ENCODE measurements around the gene MGLL. TPM values are rescaled to one million over a fixed set of nuclear protein-coding genes. Genes with fewer than 3 reads are reported as not detected.

MGLL gene
- total and polyA plus RNA-seq, 4 experiments from 2014 or later: 0.77 to 4.8 (median 2.3) TPM

GRCh38 chr3:127817406-127817841, 4.9 kb downstream of the MGLL start:
- H3K4me3 ChIP-seq (ENCODE audit: low read length in 2 of 2): no peak overlapping the region
- CTCF ChIA-PET (ENCODE audit: partially characterized antibody): no interaction called here
- H3K4me1 ChIP-seq (ENCODE audit: insufficient read depth, low read length): peaks cover 3% of the 10 kb centered on the region
- no peaks in the 10 kb centered on the region for H3K9me3 ChIP-seq (ENCODE audit: control insufficient read depth in 1 of 2, low read length in 2 of 2)
- H3K27me3 ChIP-seq (ENCODE audit: insufficient read depth, low read length): peaks cover 10% of the 10 kb centered on the region
- no peaks in the 10 kb centered on the region for H3K36me3 Mint-ChIP-seq
- intact Hi-C loops (cut with micrococcal nuclease): no loop called here
- H3K36me3 ChIP-seq (ENCODE audit: insufficient read depth, low read length): no peaks in the 10 kb centered on the region
- POLR2A ChIA-PET (ENCODE audit: partially characterized antibody): no interaction called here
- H3K4me1 Mint-ChIP-seq: peaks cover 0 to 8% (median 4%) of the 10 kb centered on the region in 4 donors
- no peak overlapping the region for H3K4me3 Mint-ChIP-seq
- DNase-seq: no peak
- H3K27me3 Mint-ChIP-seq: peaks cover 23 to 39% of the 10 kb centered on the region in 2 donors
- H3K9me3 Mint-ChIP-seq: peaks cover 0 to 2% (median 0%) of the 10 kb centered on the region in 8 donors
- H3K27ac Mint-ChIP-seq: no peak overlapping the region
- H3K27ac ChIP-seq (ENCODE audit: low read depth, low read length): no peak overlapping the region

DNA sequence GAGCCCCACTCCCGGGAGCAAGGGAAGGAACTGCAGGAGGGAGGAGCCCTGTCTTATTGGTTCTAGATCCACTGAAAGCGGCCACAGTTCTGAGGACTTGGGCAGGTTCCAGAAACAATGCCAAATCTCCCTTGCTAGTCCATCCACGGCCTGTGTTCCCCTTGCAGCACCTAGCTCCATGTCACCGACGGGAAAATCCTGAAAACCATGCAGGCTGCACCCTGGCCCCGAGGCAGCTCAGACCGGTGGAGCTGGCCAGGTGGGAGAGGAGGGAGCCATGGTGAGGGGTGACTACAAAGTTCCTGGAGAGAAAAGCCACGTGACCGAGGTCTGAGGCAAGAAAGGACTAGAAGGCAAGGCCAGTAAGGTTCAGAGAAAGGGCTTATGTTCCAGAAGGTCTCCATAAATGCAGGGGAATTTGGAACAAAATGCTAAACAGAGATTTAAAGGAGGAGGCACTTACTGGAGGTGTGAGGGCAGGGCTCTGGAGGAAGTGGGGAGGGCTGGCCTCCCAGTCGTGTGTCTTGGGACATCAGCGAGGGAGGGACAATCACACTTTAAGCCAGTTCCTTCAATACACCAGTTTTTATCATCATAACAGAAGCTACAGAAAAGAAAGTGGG, 5.4 kb downstream of the MGLL start:
- peaks cover under 1% of the 10 kb centered on the region for H3K4me1 ChIP-seq (ENCODE audit: insufficient read depth, low read length)
- intact Hi-C loops (cut with micrococcal nuclease): no loop called here
- no peak for DNase-seq
- peaks cover 0 to 2% (median 0%) of the 10 kb centered on the region in 8 donors for H3K9me3 Mint-ChIP-seq
- no peaks in the 10 kb centered on the region for H3K36me3 ChIP-seq (ENCODE audit: insufficient read depth, low read length)
- no peak overlapping the region for H3K27ac ChIP-seq (ENCODE audit: low read depth, low read length)
- H3K9me3 ChIP-seq (ENCODE audit: control insufficient read depth in 1 of 2, low read length in 2 of 2): no peaks in the 10 kb centered on the region
- H3K27me3 ChIP-seq (ENCODE audit: insufficient read depth, low read length): peaks cover 8% of the 10 kb centered on the region
- CTCF ChIA-PET (ENCODE audit: partially characterized antibody): no interaction called here
- POLR2A ChIA-PET (ENCODE audit: partially characterized antibody): no interaction called here
- peaks cover 21 to 36% of the 10 kb centered on the region in 2 donors for H3K27me3 Mint-ChIP-seq
- no peak overlapping the region for H3K4me3 ChIP-seq (ENCODE audit: low read length in 2 of 2)
- no peaks in the 10 kb centered on the region for H3K36me3 Mint-ChIP-seq
- H3K27ac Mint-ChIP-seq: no peak overlapping the region
- H3K4me1 Mint-ChIP-seq: peaks cover 0 to 4% (median 1%) of the 10 kb centered on the region in 4 donors
- H3K4me3 Mint-ChIP-seq: no peak overlapping the region

DNA sequence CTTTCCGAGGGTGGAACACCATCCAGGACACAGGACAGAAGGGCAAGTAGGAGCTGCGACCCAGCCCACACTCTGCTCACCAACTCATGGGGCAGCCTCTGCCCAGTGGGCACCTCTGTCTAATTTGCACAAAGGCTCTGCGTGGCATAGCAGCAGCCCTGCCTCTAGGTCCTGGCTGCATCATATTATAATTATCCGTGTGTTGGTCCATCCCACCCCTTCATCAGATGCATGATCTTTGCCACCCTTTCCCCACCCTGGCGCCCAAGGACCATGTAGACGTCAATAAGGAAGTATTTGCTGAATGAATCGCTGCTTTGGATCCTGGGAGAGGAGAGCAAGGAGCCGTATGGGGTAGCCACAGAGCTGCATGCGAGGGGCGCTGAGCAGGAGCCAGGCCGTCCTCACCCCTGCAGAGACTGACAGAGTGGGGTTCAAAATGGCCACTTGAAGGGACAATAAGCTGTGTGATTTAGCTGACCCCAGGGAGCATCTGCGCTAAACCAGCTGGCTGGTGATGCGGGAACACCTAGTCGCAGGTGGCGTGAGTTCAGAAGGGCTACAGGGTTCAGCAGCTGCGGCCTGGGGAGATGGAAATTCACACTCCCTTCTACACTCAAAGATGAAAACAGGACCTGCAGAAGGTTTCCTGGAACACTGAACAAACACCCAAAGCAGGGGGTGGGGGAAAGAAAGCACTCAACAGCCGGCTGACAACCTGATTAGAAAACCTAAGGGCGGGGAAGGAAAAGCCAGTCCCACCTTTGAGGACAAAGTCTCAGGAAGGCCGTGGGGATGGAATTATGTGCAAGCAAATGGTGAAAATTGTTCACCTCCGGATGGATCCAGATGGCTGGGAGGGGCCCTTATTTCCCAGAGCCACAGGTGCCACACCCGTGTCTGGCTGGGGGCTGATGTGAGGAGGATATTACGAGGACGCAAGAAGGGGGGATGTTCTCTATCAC, 6.4 kb downstream of the MGLL start:
- DNase-seq: no peak
- H3K27me3 Mint-ChIP-seq: peaks cover 20 to 32% of the 10 kb centered on the region in 2 donors
- Histone ChIP-seq H3K4me3 (ENCODE audit: low read length in 2 of 2) (no peak overlapping the region), H3K9me3 (ENCODE audit: control insufficient read depth in 1 of 2, low read length in 2 of 2) (no peaks in the 10 kb centered on the region), H3K27ac (ENCODE audit: low read depth, low read length) (no peak overlapping the region), H3K36me3 (ENCODE audit: insufficient read depth, low read length) (no peaks in the 10 kb centered on the region), H3K27me3 (ENCODE audit: insufficient read depth, low read length) (peaks cover 3% of the 10 kb centered on the region), H3K4me1 (ENCODE audit: insufficient read depth, low read length) (no peaks in the 10 kb centered on the region)
- ChIA-PET CTCF (ENCODE audit: partially characterized antibody) (no interaction called here), POLR2A (ENCODE audit: partially characterized antibody) (no interaction called here)
- peak overlapping the region in 1 of 7 donors; percentile 2 for H3K27ac Mint-ChIP-seq
- no peak overlapping the region for H3K4me3 Mint-ChIP-seq
- no peaks in the 10 kb centered on the region for H3K4me1 Mint-ChIP-seq
- peaks cover 0 to 2% (median 0%) of the 10 kb centered on the region in 8 donors for H3K9me3 Mint-ChIP-seq
- no peaks in the 10 kb centered on the region for H3K36me3 Mint-ChIP-seq
- intact Hi-C loops (cut with micrococcal nuclease): no loop called here

GRCh38 chr3:127815001-127815400, 7.3 kb downstream of the MGLL start:
- no peak overlapping the region for H3K4me3 Mint-ChIP-seq
- CTCF ChIA-PET (ENCODE audit: partially characterized antibody): no interaction called here
- Histone ChIP-seq H3K4me1 (ENCODE audit: insufficient read depth, low read length) (no peaks in the 10 kb centered on the region), H3K27me3 (ENCODE audit: insufficient read depth, low read length) (no peaks in the 10 kb centered on the region), H3K27ac (ENCODE audit: low read depth, low read length) (no peak overlapping the region), H3K4me3 (ENCODE audit: low read length in 2 of 2) (no peak overlapping the region), H3K36me3 (ENCODE audit: insufficient read depth, low read length) (no peaks in the 10 kb centered on the region), H3K9me3 (ENCODE audit: control insufficient read depth in 1 of 2, low read length in 2 of 2) (no peaks in the 10 kb centered on the region)
- intact Hi-C loops (cut with micrococcal nuclease): no loop called here
- POLR2A ChIA-PET (ENCODE audit: partially characterized antibody): no interaction called here
- DNase-seq: no peak
- H3K9me3 Mint-ChIP-seq: peaks cover 0 to 2% (median 0%) of the 10 kb centered on the region in 8 donors
- H3K27me3 Mint-ChIP-seq: peaks cover 17 to 22% of the 10 kb centered on the region in 2 donors
- H3K27ac Mint-ChIP-seq: no peak overlapping the region
- no peaks in the 10 kb centered on the region for H3K36me3 Mint-ChIP-seq
- H3K4me1 Mint-ChIP-seq: no peaks in the 10 kb centered on the region

DNA sequence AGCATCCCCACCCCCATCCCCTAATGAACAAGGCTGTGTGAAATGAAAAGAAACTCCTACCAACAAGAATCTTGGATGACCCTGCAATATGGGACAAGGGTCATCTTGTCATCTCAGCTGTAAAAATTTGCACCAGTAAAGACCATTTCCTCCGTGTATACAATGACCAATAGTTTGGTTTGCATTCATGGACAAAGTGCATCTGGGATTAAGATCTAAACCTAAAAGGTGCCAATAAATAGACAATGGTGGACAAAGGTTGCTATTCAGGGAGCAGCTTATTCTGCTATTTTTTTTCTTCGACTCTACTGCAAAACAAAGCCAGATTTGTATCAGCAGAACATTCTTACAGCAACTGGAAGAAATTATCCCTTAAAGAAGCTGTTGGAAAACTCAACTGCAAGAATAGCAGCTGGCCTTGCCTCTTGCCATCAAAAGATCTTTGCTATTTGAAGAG, 8.0 kb downstream of the MGLL start:
- H3K27me3 Mint-ChIP-seq: peaks cover 16 to 21% of the 10 kb centered on the region in 2 donors

DNA sequence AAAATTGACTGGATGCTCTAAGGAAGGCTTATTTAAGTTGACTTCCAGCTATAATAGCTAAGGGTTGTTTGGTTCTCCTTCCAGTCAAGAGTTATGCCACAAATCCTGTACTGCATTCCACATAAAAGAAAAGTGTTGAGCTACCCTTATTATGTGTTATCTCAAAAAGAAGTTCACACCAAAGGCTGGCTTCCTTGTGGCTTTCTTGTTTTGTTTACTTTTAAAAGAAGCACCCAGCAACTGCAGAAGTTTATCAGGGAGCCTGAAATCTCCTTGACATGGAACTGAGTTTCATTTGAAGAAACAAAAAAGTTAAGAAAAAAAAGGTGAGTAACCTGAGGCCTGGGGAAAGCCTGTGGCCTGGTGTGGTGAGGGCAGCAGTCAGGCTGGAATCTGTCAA, 10.2 kb downstream of the MGLL start:
- Mint-ChIP-seq H3K4me1 (no peaks in the 10 kb centered on the region), H3K4me3 (no peak overlapping the region), H3K9me3 (peaks cover 0 to 2% (median 0%) of the 10 kb centered on the region in 8 donors), H3K27ac (no peak overlapping the region), H3K27me3 (peaks cover 10 to 18% of the 10 kb centered on the region in 2 donors), H3K36me3 (no peaks in the 10 kb centered on the region)
- DNase-seq: no peak
- Histone ChIP-seq H3K27ac (ENCODE audit: low read depth, low read length) (no peak overlapping the region), H3K9me3 (ENCODE audit: control insufficient read depth in 1 of 2, low read length in 2 of 2) (no peaks in the 10 kb centered on the region), H3K4me1 (ENCODE audit: insufficient read depth, low read length) (no peaks in the 10 kb centered on the region), H3K4me3 (ENCODE audit: low read length in 2 of 2) (no peak overlapping the region), H3K27me3 (ENCODE audit: insufficient read depth, low read length) (no peaks in the 10 kb centered on the region), H3K36me3 (ENCODE audit: insufficient read depth, low read length) (no peaks in the 10 kb centered on the region)
- intact Hi-C loops (cut with micrococcal nuclease): no loop called here
- ChIA-PET CTCF (ENCODE audit: partially characterized antibody) (no interaction called here), POLR2A (ENCODE audit: partially characterized antibody) (no interaction called here)

More for the DNA sequence above, 8.0 kb downstream of the MGLL start:
- no peaks in the 10 kb centered on the region for H3K36me3 ChIP-seq (ENCODE audit: insufficient read depth, low read length)
- no peak overlapping the region for H3K27ac ChIP-seq (ENCODE audit: low read depth, low read length)
- DNase-seq: no peak
- intact Hi-C loops (cut with micrococcal nuclease): no loop called here
- no peaks in the 10 kb centered on the region for H3K4me1 ChIP-seq (ENCODE audit: insufficient read depth, low read length)
- H3K4me1 Mint-ChIP-seq: no peaks in the 10 kb centered on the region
- POLR2A ChIA-PET (ENCODE audit: partially characterized antibody): no interaction called here
- no peak overlapping the region for H3K4me3 Mint-ChIP-seq
- H3K4me3 ChIP-seq (ENCODE audit: low read length in 2 of 2): no peak overlapping the region
- peaks cover 0 to 2% (median 0%) of the 10 kb centered on the region in 8 donors for H3K9me3 Mint-ChIP-seq
- H3K36me3 Mint-ChIP-seq: no peaks in the 10 kb centered on the region
- H3K9me3 ChIP-seq (ENCODE audit: control insufficient read depth in 1 of 2, low read length in 2 of 2): no peaks in the 10 kb centered on the region
- CTCF ChIA-PET (ENCODE audit: partially characterized antibody): no interaction called here
- no peaks in the 10 kb centered on the region for H3K27me3 ChIP-seq (ENCODE audit: insufficient read depth, low read length)
- H3K27ac Mint-ChIP-seq: no peak overlapping the region

DNA sequence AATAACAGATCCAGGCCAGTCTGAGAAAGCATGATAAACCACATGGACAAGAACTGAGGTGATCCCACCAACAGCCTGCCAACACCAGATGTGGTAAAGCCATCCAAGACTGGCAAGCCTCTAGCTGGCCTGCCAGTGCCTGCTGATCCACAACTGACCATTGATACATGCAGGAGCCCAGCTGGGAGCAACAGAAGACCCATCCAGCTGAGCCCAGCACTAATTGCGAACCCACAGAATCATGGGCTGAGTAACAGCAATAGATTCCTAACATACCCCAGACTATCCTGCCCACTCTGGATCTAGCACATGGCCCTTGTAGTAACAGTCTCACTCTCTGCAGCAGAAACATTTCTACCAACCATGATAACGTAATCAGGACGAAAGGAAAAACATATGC, 10.6 kb downstream of the MGLL start:
- H3K27me3 ChIP-seq (ENCODE audit: insufficient read depth, low read length): no peaks in the 10 kb centered on the region
- H3K4me1 ChIP-seq (ENCODE audit: insufficient read depth, low read length): no peaks in the 10 kb centered on the region
- no peak overlapping the region for H3K27ac Mint-ChIP-seq
- ChIA-PET CTCF (ENCODE audit: partially characterized antibody) (no interaction called here), POLR2A (ENCODE audit: partially characterized antibody) (no interaction called here)
- H3K4me3 ChIP-seq (ENCODE audit: low read length in 2 of 2): no peak overlapping the region
- H3K27ac ChIP-seq (ENCODE audit: low read depth, low read length): no peak overlapping the region
- no peaks in the 10 kb centered on the region for H3K4me1 Mint-ChIP-seq
- no peak overlapping the region for H3K4me3 Mint-ChIP-seq
- no peak for DNase-seq
- H3K9me3 Mint-ChIP-seq: peaks cover 0 to 2% (median 0%) of the 10 kb centered on the region in 8 donors
- H3K36me3 ChIP-seq (ENCODE audit: insufficient read depth, low read length): no peaks in the 10 kb centered on the region
- H3K27me3 Mint-ChIP-seq: peaks cover 6 to 18% of the 10 kb centered on the region in 2 donors
- H3K9me3 ChIP-seq (ENCODE audit: control insufficient read depth in 1 of 2, low read length in 2 of 2): no peaks in the 10 kb centered on the region
- intact Hi-C loops (cut with micrococcal nuclease): no loop called here
- H3K36me3 Mint-ChIP-seq: no peaks in the 10 kb centered on the region
